Measurements from ENCODE around the gene COG5. TPM values are rescaled to one million over a fixed set of nuclear protein-coding genes. Genes with fewer than 3 reads are reported as not detected.

COG5 gene
- total and polyA plus RNA-seq, 9 of the 15 experiments (the other 6 are each of a cell fraction or from before 2014, with no cell fraction given) = 15.3 to 75.1 (median 56.4) TPM

DNA sequence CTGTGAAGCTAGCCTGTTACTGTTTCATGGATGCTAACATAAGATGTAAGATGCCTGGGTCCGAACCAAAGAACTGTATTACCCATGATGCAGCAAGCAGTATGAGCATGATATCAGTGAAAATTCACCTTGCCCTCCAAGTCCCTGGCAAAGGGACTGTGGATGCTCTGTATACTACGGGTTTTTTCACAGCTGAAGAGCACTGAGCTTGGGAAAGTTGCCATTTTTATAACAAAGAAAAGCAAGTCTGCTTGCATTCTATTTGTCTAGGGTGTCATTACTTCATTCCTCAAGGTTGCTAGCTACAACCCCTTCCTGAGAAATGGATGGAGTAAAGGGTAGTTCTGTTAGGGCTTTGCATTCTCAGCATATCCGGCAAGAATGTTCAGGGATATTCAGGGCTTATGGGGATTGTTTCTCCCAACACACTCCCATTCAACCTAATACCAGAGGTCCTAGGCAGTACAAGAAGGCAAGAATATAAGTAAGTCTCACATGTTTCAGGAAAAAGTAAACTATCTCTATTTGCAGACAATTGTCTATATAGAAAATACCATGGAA, 99.0 kb downstream of the COG5 start:
- Histone ChIP-seq H3K36me3 (ENCODE audit: control insufficient read depth, insufficient read depth, low read length) (no peaks in the 10 kb centered on the region), H3K9me3 (replicated peaks; ENCODE audit: control insufficient read depth, insufficient read depth, low read depth, low read length) (no peaks in the 10 kb centered on the region), H3K9ac (ENCODE audit: insufficient read depth in 1 of 2, low read depth in 2 of 2, low read length in 2 of 2) (no peak overlapping the region), H3K79me2 (ENCODE audit: control insufficient read depth, insufficient read depth, low read length) (no peaks in the 10 kb centered on the region), H3K27me3 (ENCODE audit: control insufficient read depth in 2 of 2, insufficient read depth in 2 of 2, low read length in 2 of 2) (no peaks in the 10 kb centered on the region), H3K4me1 (replicated peaks in 1 of 2; ENCODE audit: control insufficient read depth in 2 of 2, insufficient read depth in 2 of 2, low read length in 2 of 2) (no peaks in the 10 kb centered on the region), H3K9me1 (ENCODE audit: control insufficient read depth, insufficient read depth, low read length) (no peaks in the 10 kb centered on the region), H2AFZ (ENCODE audit: low read depth, low read length) (no peak overlapping the region), H3K4me2 (ENCODE audit: insufficient read depth, low read length) (no peak overlapping the region), H3K27ac (ENCODE audit: extremely low read depth, low read depth, low read length) (no peak overlapping the region), H4K20me1 (replicated peaks; ENCODE audit: control insufficient read depth, insufficient read depth, low read length) (no peaks in the 10 kb centered on the region), H3K4me3 (no peak overlapping the region)
- 52% methylated on average over 3 of the region's 3 CpGs for WGBS (ENCODE audit: insufficient coverage, low coverage, missing lambda C conversion rate)
- peak; percentile 8; the same call in 1 of the 3 replicates for ATAC-seq
- no peak for TF ChIP-seq ZNF695 (CRISPR knock-in tag; IDR thresholded peaks at IDR 0.05)
- TF ChIP-seq HLTF (IDR thresholded peaks at IDR 0.05) = no peak
- TF ChIP-seq PTRF (tag; IDR thresholded peaks at IDR 0.05) = no peak
- no peak for TF ChIP-seq ZNF311 (CRISPR knock-in tag; IDR thresholded peaks at IDR 0.05)
- TF ChIP-seq CBX5 (IDR thresholded peaks at IDR 0.05; ENCODE audit: borderline replicate concordance, low read depth) = no peak
- no peak for TF ChIP-seq U2AF2 (optimal IDR thresholded peaks at IDR 0.05; ENCODE audit: low read depth, low read length)
- no peak for TF ChIP-seq KLF6 (CRISPR knock-in tag; IDR thresholded peaks at IDR 0.05; ENCODE audit: borderline replicate concordance)
- TF ChIP-seq TAF9B (IDR thresholded peaks at IDR 0.05; ENCODE audit: partially characterized antibody) = no peak
- no peak for TF ChIP-seq GABPB1 (CRISPR knock-in tag; IDR thresholded peaks at IDR 0.05)
- TF ChIP-seq, protein P1, sequence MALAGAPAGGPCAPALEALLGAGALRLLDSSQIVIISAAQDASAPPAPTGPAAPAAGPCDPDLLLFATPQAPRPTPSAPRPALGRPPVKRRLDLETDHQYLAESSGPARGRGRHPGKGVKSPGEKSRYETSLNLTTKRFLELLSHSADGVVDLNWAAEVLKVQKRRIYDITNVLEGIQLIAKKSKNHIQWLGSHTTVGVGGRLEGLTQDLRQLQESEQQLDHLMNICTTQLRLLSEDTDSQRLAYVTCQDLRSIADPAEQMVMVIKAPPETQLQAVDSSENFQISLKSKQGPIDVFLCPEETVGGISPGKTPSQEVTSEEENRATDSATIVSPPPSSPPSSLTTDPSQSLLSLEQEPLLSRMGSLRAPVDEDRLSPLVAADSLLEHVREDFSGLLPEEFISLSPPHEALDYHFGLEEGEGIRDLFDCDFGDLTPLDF (CRISPR knock-in tag; IDR thresholded peaks at IDR 0.05) = no peak
- TF ChIP-seq ZNF507 (tag; conservative IDR thresholded peaks at IDR 0.05) = no peak
- no peak for TF ChIP-seq ELF4 (CRISPR knock-in tag; IDR thresholded peaks at IDR 0.05)
- TF ChIP-seq NR2C2 (CRISPR knock-in tag; IDR thresholded peaks at IDR 0.05) = no peak
- no peak for TF ChIP-seq NR2C2 (tag; IDR thresholded peaks at IDR 0.05)
- no TSS peak for BruUV-seq (replicated peaks)
- FAIRE-seq = no peak
- POLR2A ChIA-PET = interaction anchor here (0.5 to 1.2 kb wide), 2 partner anchors 261 to 410 kb away, joined by 3 read pairs; no protein-coding TSS in a partner anchor
- intact Hi-C loops (cut with micrococcal nuclease) (loop anchor here (5.0 to 10.0 kb wide), 2 partner anchors 98 to 680 kb away; partner anchors contain the start of genes COG5 and DUS4L), in situ Hi-C loops (cut with MboI) (no loop called here)
- DNase-seq (ENCODE audit: extremely low read depth in 1 of 4, low spot score in 3 of 4) = no peak
- CTCF ChIA-PET (ENCODE audit: low intra/inter-chr PET ratio) = interaction anchor here (2.0 to 2.8 kb wide), 2 partner anchors 410 to 415 kb away, joined by 7 to 17 read pairs; no protein-coding TSS in a partner anchor
